Caco-2 (cell line): Measurements from ENCODE around the gene GABARAPL1. TPM values are rescaled to one million over a fixed set of nuclear protein-coding genes. Genes with fewer than 3 reads are reported as not detected.

ENCODE experiments used
- BruUV-seq: library from RNA; stranded (reverse); fragments of 400-500 nt; replicated peaks from 2 replicates; lab custom pipeline; 2021; lab: Mats Ljungman, UMichigan
- CTCF ChIA-PET: fragments of 300-600 bp; sonication (Branson Sonifier 250); formaldehyde crosslinking; loops from one replicate; lab custom pipeline; 2022; ENCODE audit warnings: antibody characterized with exemption; lab: Charles Lee
- POLR2A ChIA-PET: fragments of 300-600 bp; sonication (Branson Sonifier 250); formaldehyde crosslinking; loops from one replicate; lab custom pipeline; 2022; ENCODE audit warnings: antibody characterized with exemption; lab: Charles Lee
- DNase-seq, 2 experiments: peaks; one replicate each; pipeline versions ENCODE4 v3.0.0 to v3.0.0-alpha.2; 2020 to 2022
- H3K27me3 ChIP-seq: replicated peaks from 2 replicates; pipeline ENCODE4 v1.6.0; 2011; ENCODE audit warnings: low read length; ENCODE audit not compliant: control insufficient read depth, insufficient read depth
- H3K36me3 ChIP-seq: 2 replicates; pipeline ENCODE4 v1.5.1; 2011; ENCODE audit warnings: low read length; ENCODE audit not compliant: control insufficient read depth, insufficient read depth
- H3K4me1 ChIP-seq: fragments of 250-450 bp; sonication (Bioruptor Pico); 2 replicates; pipeline ENCODE4 v1.5.1; 2020; ENCODE audit warnings: mild to moderate bottlenecking
- H3K4me3 ChIP-seq: 2 replicates; pipeline ENCODE4 v1.5.1; 2011; ENCODE audit warnings: low read depth, mild to moderate bottlenecking, control low read depth, low read length
- H3K9me3 ChIP-seq: fragments of 250-450 bp; sonication (Bioruptor Pico); 2 replicates; pipeline ENCODE4 v1.5.1; 2020; ENCODE audit warnings: mild to moderate bottlenecking, moderate library complexity
- H3K27ac Mint-ChIP-seq: one replicate; pipeline ENCODE4 v1.8.0; 2022; ENCODE audit warnings: mixed read lengths; ENCODE audit not compliant: unreplicated experiment
- H3K27me3 Mint-ChIP-seq: one replicate; pipeline ENCODE4 v1.8.0; 2022; ENCODE audit warnings: mixed read lengths; ENCODE audit not compliant: insufficient read depth, unreplicated experiment
- H3K36me3 Mint-ChIP-seq: one replicate; pipeline ENCODE4 v1.8.0; 2022; ENCODE audit warnings: mild to moderate bottlenecking, mixed read lengths; ENCODE audit not compliant: insufficient read depth, unreplicated experiment
- H3K4me1 Mint-ChIP-seq: one replicate; pipeline ENCODE4 v1.8.0; 2022; ENCODE audit warnings: low read depth, mixed read lengths; ENCODE audit not compliant: unreplicated experiment
- H3K4me3 Mint-ChIP-seq: one replicate; pipeline ENCODE4 v1.8.0; 2022; ENCODE audit warnings: mild to moderate bottlenecking, moderate library complexity, mixed read lengths; ENCODE audit not compliant: unreplicated experiment
- H3K9me3 Mint-ChIP-seq: one replicate; pipeline ENCODE4 v1.8.0; 2022; ENCODE audit warnings: mixed read lengths; ENCODE audit not compliant: unreplicated experiment
- CTCF ChIP-seq, 2 experiments: fragments of 200-600 bp in 1 of 2; IDR thresholded peaks; 1 replicate in 1 of 2; 2 replicates in 1 of 2; pipeline versions ENCODE4 v1.5.1 to v1.8.0; 2011 to 2022; ENCODE audit warnings: antibody characterized with exemption in 1 of 2, control low read depth in 1 of 2, inconsistent platforms in 1 of 2, low read depth in 1 of 2, low read length in 1 of 2, mild to moderate bottlenecking in 1 of 2, moderate library complexity in 1 of 2; ENCODE audit not compliant: insufficient read depth in 1 of 2, severe bottlenecking in 1 of 2, unreplicated experiment in 1 of 2
- intact Hi-C: fragments of 100-400 bp; cut with micrococcal nuclease; formaldehyde crosslinking; loops from one replicate; pipeline ENCODE4 v1.10.0; 2022; ENCODE audit not compliant: unreplicated experiment
- total RNA-seq: library from RNA; stranded (reverse); gene quantifications from 2 replicates; pipeline ENCODE4 v1.2.3, GENCODE V29; 2022

The GABARAPL1 gene
- total RNA-seq, 1 experiment from 2014 or later: 106 TPM

DNA sequence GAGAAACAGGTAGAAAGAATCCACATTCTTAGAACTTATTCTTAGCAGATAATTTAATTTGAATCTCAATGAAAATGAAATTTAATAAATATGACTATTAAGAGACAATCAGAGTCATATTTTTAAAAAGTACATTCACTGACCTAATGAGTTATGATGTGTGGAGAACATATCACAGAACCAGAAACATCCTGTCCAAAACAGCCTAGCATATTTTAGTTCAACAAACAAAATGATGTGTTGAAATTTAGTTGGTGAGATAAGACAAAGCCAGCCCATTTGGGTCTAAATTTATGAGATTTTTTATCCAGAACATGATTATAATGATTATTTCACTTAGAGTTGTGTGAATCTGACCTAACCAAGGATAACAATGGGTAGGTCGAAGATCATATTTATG lies 25.8 kb downstream of the GABARAPL1 start:
- BruUV-seq: no TSS peak
- Histone ChIP-seq H3K27me3 (no peaks in the 10 kb centered on the region), H3K9me3 (peaks cover 15% of the 10 kb centered on the region), H3K4me3 (no peak overlapping the region), H3K4me1 (no peaks in the 10 kb centered on the region), H3K36me3 (no peaks in the 10 kb centered on the region)
- Mint-ChIP-seq H3K4me1 (no peaks in the 10 kb centered on the region), H3K4me3 (no peak overlapping the region), H3K36me3 (no peaks in the 10 kb centered on the region), H3K9me3 (peaks cover 35% of the 10 kb centered on the region), H3K27me3 (peaks cover 6% of the 10 kb centered on the region), H3K27ac (no peak overlapping the region)
- ChIA-PET CTCF (no interaction called here), POLR2A (no interaction called here)
- intact Hi-C loops: loop anchor here (10.0 kb wide), 1 partner anchor 126 kb away; no protein-coding TSS in a partner anchor
- no peak for TF ChIP-seq CTCF (IDR thresholded peaks at IDR 0.05; ENCODE audit: insufficient read depth in 1 of 2, low read depth in 1 of 2, low read length in 1 of 2, severe bottlenecking in 1 of 2, unreplicated experiment in 1 of 2)
- no peak for DNase-seq

DNA sequence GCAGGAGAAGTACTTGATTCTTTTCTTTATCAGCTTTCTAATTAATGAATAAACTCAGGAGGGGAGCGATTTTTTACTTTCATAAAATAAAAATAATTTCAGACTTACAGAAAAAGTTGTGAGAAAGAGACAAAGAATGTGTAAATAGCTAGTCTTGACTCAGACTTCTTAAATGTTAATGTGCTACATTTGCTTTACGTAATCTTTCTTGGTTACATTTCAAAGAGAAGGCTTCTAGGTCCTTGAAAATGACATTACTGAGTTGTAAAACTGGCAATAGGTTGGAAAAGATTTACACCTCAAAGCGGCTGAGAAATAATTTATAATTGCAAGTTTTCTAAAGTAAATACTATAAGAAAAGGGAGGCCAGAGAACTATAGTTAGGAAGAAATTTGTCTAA lies 28.6 kb downstream of the GABARAPL1 start:
- Mint-ChIP-seq H3K4me1 (no peaks in the 10 kb centered on the region), H3K9me3 (peaks cover 10% of the 10 kb centered on the region), H3K36me3 (no peaks in the 10 kb centered on the region), H3K27me3 (peaks cover 6% of the 10 kb centered on the region), H3K4me3 (no peak overlapping the region), H3K27ac (no peak overlapping the region)
- no peak overlapping the region for H3K4me3 ChIP-seq
- H3K9me3 ChIP-seq: no peaks in the 10 kb centered on the region; the same call in 1 of the 2 replicates
- no peaks in the 10 kb centered on the region for H3K27me3 ChIP-seq
- H3K4me1 ChIP-seq: no peaks in the 10 kb centered on the region
- CTCF ChIA-PET: no interaction called here
- H3K36me3 ChIP-seq: no peaks in the 10 kb centered on the region
- BruUV-seq: no TSS peak
- intact Hi-C loops: no loop called here
- DNase-seq: no peak
- no peak for TF ChIP-seq CTCF (IDR thresholded peaks at IDR 0.05; ENCODE audit: insufficient read depth in 1 of 2, low read depth in 1 of 2, low read length in 1 of 2, severe bottlenecking in 1 of 2, unreplicated experiment in 1 of 2)
- POLR2A ChIA-PET: no interaction called here

DNA sequence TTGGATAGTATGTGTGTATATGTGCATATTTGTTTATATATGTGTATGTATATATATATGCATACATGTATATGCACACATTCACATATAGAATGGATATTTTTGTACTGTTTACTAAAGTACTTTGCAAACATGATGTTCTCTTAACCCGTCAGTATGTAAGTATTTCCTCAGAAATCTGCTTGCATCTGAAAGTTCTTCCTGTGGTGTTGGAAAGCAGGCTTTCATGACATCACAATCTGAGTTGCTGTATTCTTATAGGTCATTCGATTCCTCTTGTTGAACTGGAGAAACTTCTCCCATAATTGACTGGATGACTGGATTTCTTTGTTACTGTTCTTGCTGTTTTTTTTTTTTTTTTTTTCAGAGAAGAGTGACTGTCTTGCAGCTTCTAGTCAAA lies 29.1 kb downstream of the GABARAPL1 start:
- no peaks in the 10 kb centered on the region; the same call in 1 of the 2 replicates for H3K9me3 ChIP-seq
- no TSS peak for BruUV-seq
- ChIA-PET CTCF (no interaction called here), POLR2A (no interaction called here)
- H3K27me3 ChIP-seq: no peaks in the 10 kb centered on the region
- intact Hi-C loops: no loop called here
- Mint-ChIP-seq H3K4me3 (no peak overlapping the region), H3K36me3 (no peaks in the 10 kb centered on the region), H3K9me3 (peaks cover 6% of the 10 kb centered on the region), H3K27ac (no peak overlapping the region), H3K4me1 (no peaks in the 10 kb centered on the region), H3K27me3 (peaks cover 6% of the 10 kb centered on the region)
- no peaks in the 10 kb centered on the region for H3K36me3 ChIP-seq
- no peak for DNase-seq
- H3K4me3 ChIP-seq: no peak overlapping the region
- TF ChIP-seq CTCF (IDR thresholded peaks at IDR 0.05; ENCODE audit: insufficient read depth in 1 of 2, low read depth in 1 of 2, low read length in 1 of 2, severe bottlenecking in 1 of 2, unreplicated experiment in 1 of 2): no peak
- no peaks in the 10 kb centered on the region for H3K4me1 ChIP-seq
